Skeletal muscle satellite cell (primary cell): Measurements from ENCODE around the gene C5orf34.
A peak's percentile ranks its signal among the peaks of the same experiment; 100 is the strongest.
"Not testable (repeated sequence)": the region's sequence is repeated elsewhere in the genome, so short reads cannot be mapped to it uniquely, and the experiment has no call there.

ENCODE experiments used
- H3K27me3 ChIP-seq: 2 replicates; pipeline ENCODE4 v1.7.0; 2013; ENCODE audit warnings: low read length; ENCODE audit not compliant: control insufficient read depth, insufficient read depth
- H3K36me3 ChIP-seq: 2 replicates; pipeline ENCODE4 v1.7.0; 2013; ENCODE audit warnings: mild to moderate bottlenecking, control low read depth, low read length; ENCODE audit not compliant: insufficient read depth
- H3K4me1 ChIP-seq: 2 replicates; pipeline ENCODE4 v1.7.0; 2013; ENCODE audit warnings: low read length; ENCODE audit not compliant: control insufficient read depth, insufficient read depth
- H3K4me2 ChIP-seq: 2 replicates; pipeline ENCODE4 v1.7.0; 2013; ENCODE audit warnings: mild to moderate bottlenecking, low read length
- H3K4me3 ChIP-seq: 2 replicates; pipeline ENCODE4 v1.7.0; 2013; ENCODE audit warnings: low read length
- H3K9ac ChIP-seq: 2 replicates; pipeline ENCODE4 v1.7.0; 2013; ENCODE audit warnings: mild to moderate bottlenecking, low read depth, low read length, moderate library complexity
- H3K9me3 ChIP-seq: replicated peaks from 2 replicates; pipeline ENCODE4 v1.7.0; 2013; ENCODE audit warnings: mild to moderate bottlenecking, control low read depth, low read length

Gene C5orf34

DNA sequence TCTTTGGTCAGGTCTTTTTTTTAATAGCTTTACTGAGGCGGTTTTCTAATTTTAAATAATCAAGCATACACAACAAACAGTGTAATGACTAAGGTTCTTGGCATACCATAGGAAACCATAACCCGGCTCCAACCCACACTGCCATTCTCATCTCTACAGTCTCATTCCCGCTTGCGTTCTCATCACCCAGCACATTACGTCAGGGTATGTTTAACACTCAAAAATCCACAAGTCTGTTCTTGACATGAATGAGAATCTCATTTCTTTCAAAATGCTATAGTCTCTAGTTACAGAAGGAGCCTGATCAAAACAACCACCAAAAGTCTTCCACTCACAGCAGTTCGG lies 505 bp downstream of the C5orf34 start:
- Histone ChIP-seq H3K9ac (peak overlapping the region; percentile 96), H3K36me3 (no peaks in the 10 kb centered on the region), H3K27me3 (no peaks in the 10 kb centered on the region), H3K4me3 (peak overlapping the region; percentile 82), H3K4me1 (peaks cover 18% of the 10 kb centered on the region), H3K9me3 (no peaks in the 10 kb centered on the region), H3K4me2 (peak overlapping the region; percentile 86)

DNA sequence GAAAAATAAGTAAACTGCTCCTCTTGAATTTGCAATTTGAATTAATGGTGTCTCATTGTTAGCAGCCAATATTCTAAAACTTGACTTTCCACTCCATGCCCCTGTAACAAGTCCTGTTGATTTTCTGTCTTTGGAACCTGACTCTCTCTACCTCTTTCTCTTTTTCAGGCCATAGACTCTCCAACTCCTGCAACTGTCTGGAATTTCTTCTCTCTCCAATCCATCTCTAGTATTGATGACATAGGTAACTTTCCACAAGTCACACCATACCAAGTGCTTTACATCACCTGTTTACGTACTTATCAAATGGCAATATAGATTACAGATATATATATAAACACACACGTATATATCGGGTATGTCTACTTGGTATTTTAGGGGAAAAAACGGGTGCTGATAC lies 923 bp downstream of the C5orf34 start:
- no peaks in the 10 kb centered on the region for H3K36me3 ChIP-seq
- no peaks in the 10 kb centered on the region for H3K9me3 ChIP-seq
- peaks cover 18% of the 10 kb centered on the region for H3K4me1 ChIP-seq
- H3K9ac ChIP-seq, result peak overlapping the region; percentile 96
- H3K4me2 ChIP-seq, result peak overlapping the region; percentile 86
- no peaks in the 10 kb centered on the region for H3K27me3 ChIP-seq
- peak overlapping the region; percentile 82 for H3K4me3 ChIP-seq

DNA sequence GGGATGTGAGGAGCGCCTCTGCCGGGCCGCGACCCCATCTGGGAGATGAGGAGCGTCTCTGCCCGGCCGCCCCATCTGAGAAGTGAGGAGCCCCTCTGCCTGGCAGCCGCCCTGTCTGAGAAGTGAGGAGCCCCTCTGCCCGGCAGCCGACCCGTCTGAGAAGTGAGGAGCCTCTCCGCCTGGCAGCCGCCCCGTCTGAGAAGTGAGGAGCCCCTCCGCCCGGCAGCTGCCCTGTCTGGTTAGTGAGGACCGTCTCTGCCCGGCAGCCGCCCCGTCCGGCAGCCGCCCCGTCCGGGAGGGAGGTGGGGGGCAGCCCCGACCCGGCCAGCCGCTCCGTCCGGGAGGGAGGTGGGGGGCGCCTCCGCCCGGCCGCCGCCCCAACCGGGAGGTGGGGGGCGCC lies 3.9 kb downstream of the C5orf34 start:
- peaks cover 18% of the 10 kb centered on the region for H3K4me1 ChIP-seq
- H3K36me3 ChIP-seq, H3K4me2 ChIP-seq, H3K4me3 ChIP-seq, H3K27me3 ChIP-seq, H3K9me3 ChIP-seq, H3K9ac ChIP-seq: not testable (repeated sequence)

DNA sequence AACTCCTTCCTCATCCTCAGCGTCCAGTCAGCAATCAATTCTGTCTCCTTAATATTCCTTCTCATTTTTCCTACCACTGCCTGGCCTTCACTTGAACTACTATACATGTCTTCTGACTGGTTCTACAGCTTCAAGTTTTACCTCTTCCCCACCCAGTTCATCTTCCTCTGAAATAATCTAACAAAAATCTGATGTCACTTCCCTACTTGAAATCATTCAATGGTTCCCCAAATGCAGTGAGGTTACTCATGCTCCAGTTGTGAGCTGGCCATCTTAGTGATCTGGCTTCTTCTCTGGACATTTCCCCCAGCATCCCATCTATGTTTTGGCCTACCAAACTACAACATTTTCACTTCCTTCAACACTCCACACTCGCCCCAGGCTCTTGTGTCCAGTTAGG lies 16.4 kb downstream of the C5orf34 start:
- Histone ChIP-seq H3K9me3 (no peaks in the 10 kb centered on the region), H3K4me1 (no peaks in the 10 kb centered on the region), H3K4me3 (no peak overlapping the region), H3K4me2 (no peak overlapping the region), H3K9ac (no peak overlapping the region), H3K27me3 (no peaks in the 10 kb centered on the region), H3K36me3 (no peaks in the 10 kb centered on the region)

DNA sequence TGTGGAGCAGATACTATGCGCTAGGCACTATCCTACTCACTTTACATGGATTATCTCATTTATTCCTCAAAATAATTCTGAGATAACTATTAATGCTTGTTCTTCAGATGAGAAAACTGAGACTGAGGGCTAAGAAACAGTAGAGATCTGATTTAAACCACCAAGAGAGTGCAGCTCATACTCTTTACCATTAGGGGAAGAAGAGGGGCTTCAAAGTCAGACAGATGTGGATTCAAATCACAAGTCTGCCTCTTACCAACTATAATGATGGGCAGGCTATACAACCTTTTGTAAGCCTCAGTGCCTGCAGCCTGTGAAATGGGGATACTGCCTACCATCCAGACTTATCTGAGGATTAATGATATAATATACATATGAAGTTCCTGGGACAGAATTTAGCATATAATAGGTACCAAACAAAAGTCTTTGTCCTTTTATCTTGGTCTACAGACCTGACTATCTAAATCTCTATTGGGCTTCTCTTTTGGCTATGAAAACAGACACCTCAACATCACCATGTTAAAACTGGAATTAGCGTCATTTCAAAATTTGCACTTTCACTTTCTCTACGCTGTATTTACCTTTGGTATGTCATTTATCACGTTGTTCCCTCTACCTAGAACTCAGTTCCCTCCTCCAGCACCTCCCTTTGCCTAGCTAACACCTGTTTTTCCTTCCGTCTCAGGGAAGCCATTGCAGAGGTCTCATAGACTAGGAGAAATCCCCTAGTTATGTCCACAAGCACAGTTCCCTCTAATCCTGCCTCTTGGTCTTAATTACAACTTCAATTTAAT lies 17.4 kb downstream of the C5orf34 start:
- Histone ChIP-seq H3K4me1 (no peaks in the 10 kb centered on the region), H3K4me3 (no peak overlapping the region), H3K36me3 (no peaks in the 10 kb centered on the region)

DNA sequence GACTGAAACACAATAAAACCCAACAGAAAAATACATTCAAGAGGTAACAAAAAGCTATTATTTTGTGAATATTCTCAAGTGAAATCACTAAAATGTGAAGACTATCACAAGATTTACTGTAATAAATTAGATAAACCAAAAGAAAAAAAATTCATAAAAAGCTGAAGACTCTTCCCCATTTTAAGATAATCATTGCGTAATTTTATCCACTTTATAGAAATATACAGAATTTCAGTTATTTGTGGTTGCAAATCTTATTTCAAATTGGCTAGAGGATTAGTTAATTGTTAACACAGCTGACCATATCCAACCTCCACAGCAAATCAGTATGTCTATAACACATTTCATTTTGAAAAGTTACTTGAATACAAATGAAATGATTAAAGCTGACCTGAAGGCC lies 23.6 kb downstream of the C5orf34 start:
- no peak overlapping the region for H3K9ac ChIP-seq
- no peaks in the 10 kb centered on the region for H3K4me1 ChIP-seq
- no peak overlapping the region for H3K4me2 ChIP-seq
- H3K36me3 ChIP-seq, result no peaks in the 10 kb centered on the region
- no peaks in the 10 kb centered on the region for H3K27me3 ChIP-seq
- H3K9me3 ChIP-seq, result no peaks in the 10 kb centered on the region
- no peak overlapping the region for H3K4me3 ChIP-seq

More for the DNA sequence above, 17.4 kb downstream of the C5orf34 start:
- no peaks in the 10 kb centered on the region for H3K9me3 ChIP-seq
- no peak overlapping the region for H3K9ac ChIP-seq
- H3K27me3 ChIP-seq, result no peaks in the 10 kb centered on the region
- no peak overlapping the region for H3K4me2 ChIP-seq

DNA sequence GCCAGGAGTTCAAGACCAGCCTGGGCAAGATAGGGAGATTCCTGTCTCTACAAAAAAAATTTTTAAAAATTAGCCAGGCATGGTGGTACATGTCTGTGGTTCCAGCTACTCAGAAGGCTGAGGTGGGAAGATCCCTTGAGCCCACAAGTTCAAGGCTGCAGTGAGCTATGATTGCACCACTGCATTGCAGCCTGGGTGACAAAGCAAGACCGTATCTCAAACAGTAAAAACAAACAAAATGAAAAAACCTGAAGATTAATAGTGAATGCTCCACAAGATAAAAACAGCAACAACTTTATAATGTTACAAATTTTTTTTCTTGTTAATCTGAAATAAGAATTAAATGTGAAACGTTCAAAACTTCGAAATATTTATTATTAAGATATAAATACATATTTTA lies 28.6 kb downstream of the C5orf34 start:
- Histone ChIP-seq H3K36me3 (no peaks in the 10 kb centered on the region), H3K4me2 (no peak overlapping the region), H3K27me3 (no peaks in the 10 kb centered on the region), H3K9ac (no peak overlapping the region), H3K4me3 (no peak overlapping the region), H3K4me1 (peaks cover 11% of the 10 kb centered on the region), H3K9me3 (no peaks in the 10 kb centered on the region)

DNA sequence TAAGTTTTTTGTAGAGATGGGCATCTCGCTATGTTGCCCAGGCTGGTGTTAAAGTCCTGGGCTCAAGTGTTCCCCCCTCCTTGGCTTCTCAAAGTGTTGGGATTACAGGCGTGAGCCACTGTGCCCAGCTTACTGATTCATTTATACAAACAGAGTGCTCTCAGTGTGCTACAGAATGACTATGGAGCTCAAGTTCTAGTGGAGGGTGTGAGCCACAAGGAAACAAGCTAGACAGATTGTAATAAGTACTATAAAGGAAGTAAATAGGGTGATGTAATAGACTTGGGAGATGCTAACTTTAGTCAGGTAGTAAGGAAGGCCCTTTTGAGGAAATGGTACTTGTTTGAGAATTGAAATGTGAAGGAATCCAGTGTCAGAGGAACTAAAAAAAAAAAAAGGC lies 29.5 kb downstream of the C5orf34 start:
- no peaks in the 10 kb centered on the region for H3K36me3 ChIP-seq
- no peaks in the 10 kb centered on the region for H3K9me3 ChIP-seq
- H3K4me1 ChIP-seq, result peaks cover 11% of the 10 kb centered on the region
- H3K27me3 ChIP-seq, result no peaks in the 10 kb centered on the region
- no peak overlapping the region for H3K4me3 ChIP-seq
- no peak overlapping the region for H3K4me2 ChIP-seq
- no peak overlapping the region for H3K9ac ChIP-seq

DNA sequence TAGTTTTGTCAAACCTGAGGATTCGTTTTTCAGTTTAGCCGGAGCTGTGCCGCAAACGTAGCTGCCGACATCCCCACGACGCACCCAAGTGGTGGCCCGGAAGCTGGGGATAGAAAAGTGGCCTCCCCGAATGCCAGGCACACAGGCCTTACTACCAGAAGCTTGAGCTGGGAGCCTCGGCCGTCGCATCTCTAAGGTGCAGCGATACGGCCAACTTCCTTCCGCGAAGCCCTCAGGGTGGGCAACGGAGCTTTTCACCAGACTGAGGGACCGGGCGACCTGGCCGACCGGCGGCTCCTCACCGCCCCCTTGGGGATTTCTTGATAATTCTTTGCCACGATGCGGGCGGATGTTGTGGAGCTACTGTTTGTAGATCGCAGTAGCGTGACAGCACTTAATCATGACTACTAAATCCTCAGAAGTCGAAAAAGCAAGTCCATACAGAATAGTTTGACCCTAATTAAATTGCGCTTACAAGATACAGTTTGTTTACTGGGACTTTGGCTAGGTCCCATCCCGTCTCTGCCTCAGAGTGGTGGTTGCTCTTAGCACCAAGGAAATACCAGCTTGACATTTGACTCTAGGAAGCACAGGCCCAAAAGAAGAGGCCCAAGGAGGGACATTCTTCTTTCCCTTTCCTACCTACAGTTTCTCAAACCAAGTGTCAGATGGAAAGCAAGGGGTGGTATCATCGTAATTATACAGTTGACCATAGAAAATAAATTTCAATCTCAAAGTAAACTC lies 30.7 kb downstream of the C5orf34 start:
- peak overlapping the region; percentile 83 for H3K4me3 ChIP-seq

DNA sequence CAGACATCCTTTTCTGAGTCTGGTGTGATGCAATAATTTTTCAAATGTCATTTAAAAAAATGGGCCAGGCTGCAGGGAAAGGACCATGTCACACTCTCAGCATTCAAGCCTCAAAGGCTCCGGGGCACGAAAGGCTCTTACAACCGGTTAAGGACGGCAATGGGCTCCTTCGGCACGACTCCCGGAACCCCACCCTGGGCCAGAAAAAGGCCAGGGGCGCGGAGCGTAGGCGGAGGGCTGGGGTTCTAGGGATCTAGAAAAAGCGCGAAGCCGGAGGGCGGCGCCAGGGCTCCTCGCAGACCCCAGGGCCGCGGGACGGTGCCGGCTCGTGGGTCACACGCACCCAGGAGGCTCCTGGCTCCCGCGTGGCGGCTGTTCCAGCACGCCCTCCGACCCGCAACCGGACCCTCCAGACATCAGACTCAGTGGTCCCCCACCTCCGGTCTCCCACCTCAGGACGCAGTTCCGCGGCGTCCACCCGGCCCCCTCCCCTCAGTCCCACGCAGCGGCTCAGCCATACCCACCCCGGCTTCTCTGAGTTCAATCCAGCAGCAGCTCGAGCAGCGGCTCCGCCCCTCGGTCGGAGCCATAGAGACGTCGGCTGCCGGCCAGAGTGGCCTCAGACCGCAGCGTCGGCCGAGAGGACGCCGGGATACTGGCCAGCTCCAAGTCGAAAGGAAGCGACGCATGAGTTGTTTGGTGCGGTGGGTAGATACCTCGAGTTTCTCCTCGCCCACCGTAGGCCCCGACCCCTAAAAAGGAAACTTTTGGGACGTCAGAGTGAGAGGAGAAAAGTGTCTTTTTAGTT lies 31.4 kb downstream of the C5orf34 start, which contains the start of gene TMEM267:
TSS of gene TMEM267 (minus strand) at position 568 of the 808 bp plus-strand sequence. CDS start 29,896 bp downstream, outside the sequence.
- Histone ChIP-seq H3K9me3 (no peaks in the 10 kb centered on the region), H3K9ac (peak within 1 kb of the TSS; percentile 97), H3K4me1 (peaks cover 11% of the 10 kb centered on the region), H3K36me3 (no peaks in the 10 kb centered on the region), H3K27me3 (no peaks in the 10 kb centered on the region), H3K4me2 (peak within 1 kb of the TSS; percentile 92), H3K4me3 (peak within 1 kb of the TSS; percentile 83)

More for the DNA sequence above, 30.7 kb downstream of the C5orf34 start:
- Histone ChIP-seq H3K9ac (peak overlapping the region; percentile 97), H3K36me3 (no peaks in the 10 kb centered on the region), H3K4me1 (peaks cover 11% of the 10 kb centered on the region), H3K9me3 (no peaks in the 10 kb centered on the region), H3K4me2 (peak overlapping the region; percentile 92), H3K27me3 (no peaks in the 10 kb centered on the region)
